Activated effector memory CD4-positive, alpha-beta T cell treated with Interleukin-2 at 50 U/mL for 16 hours (primary cell): ENCODE data around the gene TBC1D26.
"Not testable (repeated sequence)": the region's sequence is repeated elsewhere in the genome, so short reads cannot be mapped to it uniquely, and the experiment has no call there.

ENCODE experiments used
- DNase-seq: peaks from one replicate; pipeline ENCODE4 v3.0.0-alpha.2; 2020

The TBC1D26 gene

GRCh38 chr17:15744074-15744676 is 12.1 kb downstream of the TBC1D26 start:
- no peak for DNase-seq

- DNase-seq, result no peak
Measured at GRCh38 chr17:15744885-15745284, 12.8 kb downstream of the TBC1D26 start.

- DNase-seq, result not testable (repeated sequence)
Measured at GRCh38 chr17:15749403-15749802, 17.3 kb downstream of the TBC1D26 start.

DNA sequence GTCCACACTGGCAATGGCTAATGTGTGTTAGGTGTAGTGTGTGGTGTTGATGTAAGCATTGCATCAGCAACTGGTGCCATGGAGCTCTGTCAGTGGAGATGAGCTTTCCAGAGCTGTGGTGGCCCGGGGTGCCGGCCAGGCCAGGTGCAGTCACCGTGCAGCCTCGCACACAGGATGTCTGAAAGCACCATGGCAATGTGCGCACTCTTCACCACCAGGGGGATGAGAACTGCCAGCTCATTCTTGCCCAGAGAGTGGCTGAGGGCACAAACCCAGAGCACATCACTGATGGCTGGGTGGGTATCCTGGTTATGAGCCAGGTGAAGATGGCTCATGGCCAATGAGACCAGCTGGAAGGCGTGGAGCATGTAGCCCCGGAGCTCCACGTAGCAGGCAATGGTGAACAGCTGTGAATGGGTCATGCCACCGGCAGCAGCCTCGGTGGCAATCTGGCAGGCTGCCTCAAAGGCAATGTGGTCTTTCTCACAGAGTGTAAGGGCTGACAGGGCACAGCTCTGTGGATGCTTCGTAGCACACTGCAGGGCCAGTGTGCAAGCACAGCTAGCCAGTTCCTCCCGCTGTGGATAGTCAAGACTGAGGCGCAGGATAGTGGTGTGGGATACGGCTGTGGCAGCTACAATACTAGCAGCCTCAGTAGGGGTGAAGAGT is 36.9 kb downstream of the TBC1D26 start:
- not testable (repeated sequence) for DNase-seq

- DNase-seq, result not testable (repeated sequence)
Measured at GRCh38 chr17:15770679-15771078, 38.6 kb downstream of the TBC1D26 start.

DNA sequence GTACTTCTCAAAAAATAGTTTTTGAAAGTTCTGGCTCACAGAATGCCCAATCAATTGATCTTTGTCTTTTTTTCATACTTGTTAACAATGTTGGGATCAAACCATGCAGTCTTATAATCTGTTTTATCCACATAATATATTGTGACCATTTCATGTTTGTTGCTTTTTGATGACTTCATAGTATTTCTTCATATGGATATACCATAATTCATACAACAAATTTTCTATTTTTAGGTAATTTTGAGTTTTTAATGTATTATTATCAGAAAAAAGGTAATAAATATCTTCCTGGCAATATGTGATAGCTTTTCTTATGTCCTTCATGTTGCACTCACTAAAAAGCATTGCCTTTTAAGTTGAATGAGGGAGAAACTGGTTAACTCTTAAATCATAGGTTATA is 44.8 kb downstream of the TBC1D26 start:
- no peak for DNase-seq

DNA sequence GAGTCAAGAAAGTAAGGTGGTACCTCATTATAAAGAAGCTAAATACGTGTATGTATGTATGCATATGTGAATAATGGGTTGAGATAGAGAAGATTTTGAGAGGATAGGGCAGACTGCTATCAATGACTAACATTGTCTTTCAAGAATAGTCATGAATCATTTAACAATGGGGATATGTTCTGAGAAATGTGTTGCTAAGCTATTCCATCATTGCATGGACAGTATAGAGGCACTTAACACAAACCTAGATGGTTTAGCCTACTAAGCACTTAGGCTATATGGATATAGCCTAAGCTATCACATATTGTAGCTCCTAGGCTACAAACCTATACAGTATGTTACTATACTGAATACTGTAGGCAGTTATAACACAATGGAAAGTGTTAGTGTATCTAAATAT is 45.2 kb downstream of the TBC1D26 start:
- no peak for DNase-seq

DNA sequence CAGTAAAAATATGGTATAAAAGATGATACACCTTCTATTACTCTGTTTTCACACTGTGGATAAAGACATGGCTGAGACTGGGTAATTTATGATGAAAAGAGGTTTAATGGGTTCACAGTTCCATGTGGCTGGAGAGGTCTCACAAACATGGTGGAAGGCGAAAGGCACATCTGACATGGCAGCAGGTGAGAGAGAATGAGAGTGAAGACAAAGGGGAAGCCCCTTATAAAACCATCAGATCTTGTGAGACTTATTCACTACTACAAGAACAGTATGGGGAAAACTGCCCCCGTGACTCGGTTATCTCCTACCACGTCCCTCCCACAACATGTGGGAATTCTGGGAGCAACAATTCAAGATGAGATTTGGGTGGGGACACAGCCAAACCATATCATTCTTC is 45.6 kb downstream of the TBC1D26 start:
- no peak for DNase-seq

- DNase-seq, result no peak
Measured at GRCh38 chr17:15779119-15779518, 47.0 kb downstream of the TBC1D26 start.

DNA sequence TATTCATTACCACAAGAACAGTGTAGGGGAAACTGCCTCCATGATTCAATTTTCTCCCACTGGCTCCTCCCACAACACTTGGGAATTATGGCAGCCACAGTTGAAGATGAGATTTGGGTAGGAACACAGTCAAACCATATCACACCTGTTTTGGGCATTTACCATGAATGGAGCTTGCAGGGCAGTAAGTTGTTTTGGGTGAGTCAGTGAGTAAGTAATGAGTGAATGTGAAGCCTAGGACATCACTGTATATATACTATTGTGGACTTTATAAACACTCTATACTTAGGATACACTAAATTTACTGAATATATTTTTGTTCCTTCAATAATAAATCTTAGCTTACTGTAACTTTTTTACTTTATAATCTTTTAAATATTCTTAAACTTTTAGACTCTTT is 48.1 kb downstream of the TBC1D26 start:
- DNase-seq, result no peak

- DNase-seq, result no peak
Measured at GRCh38 chr17:15782866-15783265, 50.8 kb downstream of the TBC1D26 start.

GRCh38 chr17:15783461-15783860 is 51.4 kb downstream of the TBC1D26 start:
- no peak for DNase-seq

- DNase-seq, result not testable (repeated sequence)
Measured at GRCh38 chr17:15784351-15784750, 52.3 kb downstream of the TBC1D26 start.

GRCh38 chr17:15787363-15788075 is 55.4 kb downstream of the TBC1D26 start:
- DNase-seq, result not testable (repeated sequence)

- DNase-seq, result not testable (repeated sequence)
Measured at GRCh38 chr17:15788365-15788764, 56.3 kb downstream of the TBC1D26 start.
